H1 (cell line): ENCODE measurements around the gene HDAC9. TPM values are rescaled to one million over a fixed set of nuclear protein-coding genes. Genes with fewer than 3 reads are reported as not detected.

Source experiments
- CBX5 ChIP-seq: fragments of 300-800, 300-1000 bp; sonication (generic); IDR thresholded peaks from 2 replicates; pipeline ENCODE4 v1.7.1; 2016; ENCODE audit warnings: antibody characterized with exemption, low read length, low read depth
- CBX8 ChIP-seq: fragments of 300-800, 300-1000 bp; sonication (generic); IDR thresholded peaks from 2 replicates; pipeline ENCODE4 v1.7.1; 2016; ENCODE audit warnings: low read depth, low read length, borderline replicate concordance
- FOSL1 ChIP-seq: IDR thresholded peaks from 2 replicates; pipeline ENCODE4 v1.6.1; 2011; ENCODE audit warnings: mild to moderate bottlenecking, low read depth, low read length, moderate library complexity; ENCODE audit not compliant: insufficient read depth
- GABPA ChIP-seq: IDR thresholded peaks from 2 replicates; pipeline ENCODE4 v1.6.1; 2011; ENCODE audit warnings: mild to moderate bottlenecking, low read length, moderate library complexity, borderline replicate concordance; ENCODE audit not compliant: insufficient read depth
- HDAC2 ChIP-seq, 2 experiments: fragments of 300-600 bp in 1 of 2; sonication (generic) in 1 of 2; IDR thresholded peaks; 2 replicates each; pipeline ENCODE4 v1.6.1; 2011 to 2012; ENCODE audit warnings: low read depth in 2 of 2, low read length in 2 of 2, mild to moderate bottlenecking in 2 of 2, moderate library complexity in 2 of 2, borderline replicate concordance in 1 of 2, inconsistent platforms in 1 of 2
- HDAC6 ChIP-seq: IDR thresholded peaks from one replicate; pipeline ENCODE4 v1.7.1; 2012; ENCODE audit warnings: low read depth, mild to moderate bottlenecking, inconsistent platforms, low read length, moderate library complexity
- RBBP5 ChIP-seq: IDR thresholded peaks from 2 replicates; pipeline ENCODE4 v1.7.1; 2012; ENCODE audit warnings: low read depth, mild to moderate bottlenecking, inconsistent platforms, low read length, moderate library complexity, borderline replicate concordance
- RXRA ChIP-seq: IDR thresholded peaks from 2 replicates; pipeline ENCODE4 v1.6.1; 2011; ENCODE audit warnings: low read depth, mild to moderate bottlenecking, low read length, moderate library complexity; ENCODE audit not compliant: insufficient read depth
- polyA plus RNA-seq, 7 experiments: library from polyadenylated mRNA; depleted of rRNA in 3 of 7; stranded (reverse) in 5 of 7; unstranded in 2 of 7; fragments of >200 nt in 5 of 7; fragments of 200-250 nt in 2 of 7; gene quantifications; 1 replicate in 5 of 7; 2 replicates in 1 of 7; 4 replicates in 1 of 7; pipeline versions ENCODE4 v1.2.1 to v1.2.3, GENCODE V29; 2011 to 2013; ENCODE audit warnings: missing spikeins in 2 of 7, mixed read lengths in 2 of 7
- total RNA-seq: library from RNA; stranded (reverse); fragmentation: NEBNext Ultra II Directional; extraction: Animal tissue kit (Norgen Biotek cat#: 25700); gene quantifications from 2 replicates; pipeline ENCODE4 v1.2.1, GENCODE V29; 2021
- TF ChIP-seq, protein P1 (sequence below): fragments of 300-600 bp; sonication (generic); IDR thresholded peaks from 2 replicates; pipeline ENCODE4 v1.7.1; 2012; ENCODE audit warnings: low read length, moderate library complexity, mild to moderate bottlenecking, inconsistent platforms; ENCODE audit not compliant: insufficient replicate concordance

Gene HDAC9
- total and polyA plus RNA-seq, 2 of the 8 experiments (the other 6 are each of a cell fraction or from before 2014, with no cell fraction given) = 9.5 to 13.1 TPM

DNA sequence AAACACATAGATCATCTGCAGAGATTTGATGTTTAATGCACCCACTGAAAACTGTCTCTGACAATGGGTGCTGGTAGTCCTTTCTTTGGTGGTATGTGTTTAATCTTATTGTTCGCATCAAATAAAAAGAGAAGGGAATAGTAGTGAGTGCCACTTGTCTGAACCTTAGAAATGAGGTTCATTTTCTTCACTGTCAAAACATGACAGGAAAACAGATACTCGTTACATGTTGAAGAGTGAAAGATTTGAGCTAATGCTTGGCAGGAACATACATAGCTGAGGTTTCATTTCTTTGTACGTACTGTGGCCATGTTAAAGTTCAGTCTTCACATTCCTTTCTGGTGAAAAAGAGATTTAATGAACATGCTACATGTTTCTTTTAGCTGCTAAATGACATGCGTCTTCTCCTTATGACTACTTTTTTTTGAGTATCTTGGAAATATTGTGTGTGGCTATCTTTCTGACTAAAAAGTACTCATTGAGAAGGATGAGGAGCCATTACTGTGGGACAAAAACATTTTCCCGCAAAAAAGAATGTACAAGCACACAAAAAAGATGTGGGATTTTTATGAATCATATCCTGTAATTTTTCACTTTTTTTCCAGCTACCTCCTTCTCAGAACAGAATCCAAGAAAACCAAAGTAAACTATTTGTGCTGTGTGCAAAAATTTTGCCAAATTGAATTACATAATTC, 513.8 kb downstream of the HDAC9 start (continued):
- TF ChIP-seq, protein P1, sequence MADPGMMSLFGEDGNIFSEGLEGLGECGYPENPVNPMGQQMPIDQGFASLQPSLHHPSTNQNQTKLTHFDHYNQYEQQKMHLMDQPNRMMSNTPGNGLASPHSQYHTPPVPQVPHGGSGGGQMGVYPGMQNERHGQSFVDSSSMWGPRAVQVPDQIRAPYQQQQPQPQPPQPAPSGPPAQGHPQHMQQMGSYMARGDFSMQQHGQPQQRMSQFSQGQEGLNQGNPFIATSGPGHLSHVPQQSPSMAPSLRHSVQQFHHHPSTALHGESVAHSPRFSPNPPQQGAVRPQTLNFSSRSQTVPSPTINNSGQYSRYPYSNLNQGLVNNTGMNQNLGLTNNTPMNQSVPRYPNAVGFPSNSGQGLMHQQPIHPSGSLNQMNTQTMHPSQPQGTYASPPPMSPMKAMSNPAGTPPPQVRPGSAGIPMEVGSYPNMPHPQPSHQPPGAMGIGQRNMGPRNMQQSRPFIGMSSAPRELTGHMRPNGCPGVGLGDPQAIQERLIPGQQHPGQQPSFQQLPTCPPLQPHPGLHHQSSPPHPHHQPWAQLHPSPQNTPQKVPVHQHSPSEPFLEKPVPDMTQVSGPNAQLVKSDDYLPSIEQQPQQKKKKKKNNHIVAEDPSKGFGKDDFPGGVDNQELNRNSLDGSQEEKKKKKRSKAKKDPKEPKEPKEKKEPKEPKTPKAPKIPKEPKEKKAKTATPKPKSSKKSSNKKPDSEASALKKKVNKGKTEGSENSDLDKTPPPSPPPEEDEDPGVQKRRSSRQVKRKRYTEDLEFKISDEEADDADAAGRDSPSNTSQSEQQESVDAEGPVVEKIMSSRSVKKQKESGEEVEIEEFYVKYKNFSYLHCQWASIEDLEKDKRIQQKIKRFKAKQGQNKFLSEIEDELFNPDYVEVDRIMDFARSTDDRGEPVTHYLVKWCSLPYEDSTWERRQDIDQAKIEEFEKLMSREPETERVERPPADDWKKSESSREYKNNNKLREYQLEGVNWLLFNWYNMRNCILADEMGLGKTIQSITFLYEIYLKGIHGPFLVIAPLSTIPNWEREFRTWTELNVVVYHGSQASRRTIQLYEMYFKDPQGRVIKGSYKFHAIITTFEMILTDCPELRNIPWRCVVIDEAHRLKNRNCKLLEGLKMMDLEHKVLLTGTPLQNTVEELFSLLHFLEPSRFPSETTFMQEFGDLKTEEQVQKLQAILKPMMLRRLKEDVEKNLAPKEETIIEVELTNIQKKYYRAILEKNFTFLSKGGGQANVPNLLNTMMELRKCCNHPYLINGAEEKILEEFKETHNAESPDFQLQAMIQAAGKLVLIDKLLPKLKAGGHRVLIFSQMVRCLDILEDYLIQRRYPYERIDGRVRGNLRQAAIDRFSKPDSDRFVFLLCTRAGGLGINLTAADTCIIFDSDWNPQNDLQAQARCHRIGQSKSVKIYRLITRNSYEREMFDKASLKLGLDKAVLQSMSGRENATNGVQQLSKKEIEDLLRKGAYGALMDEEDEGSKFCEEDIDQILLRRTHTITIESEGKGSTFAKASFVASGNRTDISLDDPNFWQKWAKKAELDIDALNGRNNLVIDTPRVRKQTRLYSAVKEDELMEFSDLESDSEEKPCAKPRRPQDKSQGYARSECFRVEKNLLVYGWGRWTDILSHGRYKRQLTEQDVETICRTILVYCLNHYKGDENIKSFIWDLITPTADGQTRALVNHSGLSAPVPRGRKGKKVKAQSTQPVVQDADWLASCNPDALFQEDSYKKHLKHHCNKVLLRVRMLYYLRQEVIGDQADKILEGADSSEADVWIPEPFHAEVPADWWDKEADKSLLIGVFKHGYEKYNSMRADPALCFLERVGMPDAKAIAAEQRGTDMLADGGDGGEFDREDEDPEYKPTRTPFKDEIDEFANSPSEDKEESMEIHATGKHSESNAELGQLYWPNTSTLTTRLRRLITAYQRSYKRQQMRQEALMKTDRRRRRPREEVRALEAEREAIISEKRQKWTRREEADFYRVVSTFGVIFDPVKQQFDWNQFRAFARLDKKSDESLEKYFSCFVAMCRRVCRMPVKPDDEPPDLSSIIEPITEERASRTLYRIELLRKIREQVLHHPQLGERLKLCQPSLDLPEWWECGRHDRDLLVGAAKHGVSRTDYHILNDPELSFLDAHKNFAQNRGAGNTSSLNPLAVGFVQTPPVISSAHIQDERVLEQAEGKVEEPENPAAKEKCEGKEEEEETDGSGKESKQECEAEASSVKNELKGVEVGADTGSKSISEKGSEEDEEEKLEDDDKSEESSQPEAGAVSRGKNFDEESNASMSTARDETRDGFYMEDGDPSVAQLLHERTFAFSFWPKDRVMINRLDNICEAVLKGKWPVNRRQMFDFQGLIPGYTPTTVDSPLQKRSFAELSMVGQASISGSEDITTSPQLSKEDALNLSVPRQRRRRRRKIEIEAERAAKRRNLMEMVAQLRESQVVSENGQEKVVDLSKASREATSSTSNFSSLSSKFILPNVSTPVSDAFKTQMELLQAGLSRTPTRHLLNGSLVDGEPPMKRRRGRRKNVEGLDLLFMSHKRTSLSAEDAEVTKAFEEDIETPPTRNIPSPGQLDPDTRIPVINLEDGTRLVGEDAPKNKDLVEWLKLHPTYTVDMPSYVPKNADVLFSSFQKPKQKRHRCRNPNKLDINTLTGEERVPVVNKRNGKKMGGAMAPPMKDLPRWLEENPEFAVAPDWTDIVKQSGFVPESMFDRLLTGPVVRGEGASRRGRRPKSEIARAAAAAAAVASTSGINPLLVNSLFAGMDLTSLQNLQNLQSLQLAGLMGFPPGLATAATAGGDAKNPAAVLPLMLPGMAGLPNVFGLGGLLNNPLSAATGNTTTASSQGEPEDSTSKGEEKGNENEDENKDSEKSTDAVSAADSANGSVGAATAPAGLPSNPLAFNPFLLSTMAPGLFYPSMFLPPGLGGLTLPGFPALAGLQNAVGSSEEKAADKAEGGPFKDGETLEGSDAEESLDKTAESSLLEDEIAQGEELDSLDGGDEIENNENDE = no peak
- TF ChIP-seq CBX8 = no peak
- no peak for TF ChIP-seq RBBP5
- TF ChIP-seq RXRA = no peak
- no peak for TF ChIP-seq CBX5
- no peak for TF ChIP-seq HDAC6
- no peak for TF ChIP-seq HDAC2 (IDR thresholded peaks at IDR 0.05; ENCODE audit: borderline replicate concordance in 1 of 2, low read depth in 2 of 2, low read length in 2 of 2)
- TF ChIP-seq GABPA = no peak
- TF ChIP-seq FOSL1 = no peak
